Suprapubic skin (tissue), 4 donors: ENCODE data around the gene HSPE1. TPM values are rescaled to one million over a fixed set of nuclear protein-coding genes. Genes with fewer than 3 reads are reported as not detected.
A peak's percentile ranks its signal among the peaks of the same experiment; 100 is the strongest.

Source experiments
- DNase-seq, 2 donors: peaks; one replicate each; pipeline ENCODE4 v3.0.0-alpha.2; 2019; ENCODE audit warnings: low spot score in 2 of 2
- H3K27ac ChIP-seq: fragments of 200-600 bp; sonication (generic); one replicate; pipeline ENCODE4 v1.5.1; 2019
- H3K27me3 ChIP-seq: fragments of 200-600 bp; sonication (generic); one replicate; pipeline ENCODE4 v1.5.1; 2019
- H3K36me3 ChIP-seq: fragments of 200-600 bp; sonication (generic); one replicate; pipeline ENCODE4 v1.5.1; 2019
- H3K4me1 ChIP-seq: fragments of 200-600 bp; sonication (generic); one replicate; pipeline ENCODE4 v1.5.1; 2019
- H3K4me3 ChIP-seq: fragments of 200-600 bp; sonication (generic); one replicate; pipeline ENCODE4 v1.5.1; 2019; ENCODE audit warnings: mild to moderate bottlenecking
- H3K9me3 ChIP-seq: fragments of 200-600 bp; sonication (generic); one replicate; pipeline ENCODE4 v1.5.1; 2019
- EP300 ChIP-seq: sonication (generic); formaldehyde crosslinking; IDR thresholded peaks from one replicate; pipeline ENCODE4 v1.6.1; 2017; ENCODE audit warnings: antibody characterized with exemption
- POLR2A ChIP-seq, 2 donors: fragments of 450-650 bp; IDR thresholded peaks; one replicate each; pipeline ENCODE4 v1.6.1; 2017; ENCODE audit warnings: antibody characterized with exemption in 2 of 2, mild to moderate bottlenecking in 2 of 2, moderate library complexity in 2 of 2
- POLR2AphosphoS5 ChIP-seq, 3 donors: sonication (generic); formaldehyde crosslinking; IDR thresholded peaks; one replicate each; pipeline ENCODE4 v1.6.1; 2017; ENCODE audit warnings: antibody characterized with exemption in 3 of 3
- WGBS: methylation state at CpG from one replicate; pipeline ENCODE4 v1.1.5; 2018; 5-methylcytosine and 5-hydroxymethylcytosine counted together
- total RNA-seq, 4 donors: library from RNA; depleted of rRNA; stranded (reverse); fragments of >200 nt; gene quantifications; one replicate each; pipeline ENCODE4 v1.1.0, GENCODE V29; 2016
- TF ChIP-seq, protein P1 (sequence below), 2 donors: fragments of 200-600 bp in 1 of 2; fragments of 450-650 bp in 1 of 2; sonication (generic) in 1 of 2; IDR thresholded peaks; one replicate each; pipeline ENCODE4 v1.5.1; 2016 to 2019; ENCODE audit warnings: antibody characterized with exemption in 2 of 2, mild to moderate bottlenecking in 1 of 2, moderate library complexity in 1 of 2

The HSPE1 gene
- total RNA-seq, 4 donors from 2014 or later: 50.0 to 86.8 (median 75.9) TPM

- Histone ChIP-seq H3K27ac (no peak overlapping the region), H3K4me3 (no peak overlapping the region), H3K27me3 (no peaks in the 10 kb centered on the region), H3K4me1 (peaks cover 13% of the 10 kb centered on the region), H3K36me3 (peaks cover 15% of the 10 kb centered on the region), H3K9me3 (no peaks in the 10 kb centered on the region)
- TF ChIP-seq POLR2A (IDR thresholded peaks at IDR 0.05): no peak
- TF ChIP-seq POLR2AphosphoS5 (IDR thresholded peaks at IDR 0.05): no peak
- TF ChIP-seq, protein P1, sequence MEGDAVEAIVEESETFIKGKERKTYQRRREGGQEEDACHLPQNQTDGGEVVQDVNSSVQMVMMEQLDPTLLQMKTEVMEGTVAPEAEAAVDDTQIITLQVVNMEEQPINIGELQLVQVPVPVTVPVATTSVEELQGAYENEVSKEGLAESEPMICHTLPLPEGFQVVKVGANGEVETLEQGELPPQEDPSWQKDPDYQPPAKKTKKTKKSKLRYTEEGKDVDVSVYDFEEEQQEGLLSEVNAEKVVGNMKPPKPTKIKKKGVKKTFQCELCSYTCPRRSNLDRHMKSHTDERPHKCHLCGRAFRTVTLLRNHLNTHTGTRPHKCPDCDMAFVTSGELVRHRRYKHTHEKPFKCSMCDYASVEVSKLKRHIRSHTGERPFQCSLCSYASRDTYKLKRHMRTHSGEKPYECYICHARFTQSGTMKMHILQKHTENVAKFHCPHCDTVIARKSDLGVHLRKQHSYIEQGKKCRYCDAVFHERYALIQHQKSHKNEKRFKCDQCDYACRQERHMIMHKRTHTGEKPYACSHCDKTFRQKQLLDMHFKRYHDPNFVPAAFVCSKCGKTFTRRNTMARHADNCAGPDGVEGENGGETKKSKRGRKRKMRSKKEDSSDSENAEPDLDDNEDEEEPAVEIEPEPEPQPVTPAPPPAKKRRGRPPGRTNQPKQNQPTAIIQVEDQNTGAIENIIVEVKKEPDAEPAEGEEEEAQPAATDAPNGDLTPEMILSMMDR (IDR thresholded peaks at IDR 0.05): no peak
- no peak for TF ChIP-seq EP300
- no peak for DNase-seq
- 95% methylated on average over 5 of the region's 5 CpGs for WGBS
These were observed 6.5 kb downstream of the HSPE1 start for GRCh38 chr2:197506658-197507057.

DNA sequence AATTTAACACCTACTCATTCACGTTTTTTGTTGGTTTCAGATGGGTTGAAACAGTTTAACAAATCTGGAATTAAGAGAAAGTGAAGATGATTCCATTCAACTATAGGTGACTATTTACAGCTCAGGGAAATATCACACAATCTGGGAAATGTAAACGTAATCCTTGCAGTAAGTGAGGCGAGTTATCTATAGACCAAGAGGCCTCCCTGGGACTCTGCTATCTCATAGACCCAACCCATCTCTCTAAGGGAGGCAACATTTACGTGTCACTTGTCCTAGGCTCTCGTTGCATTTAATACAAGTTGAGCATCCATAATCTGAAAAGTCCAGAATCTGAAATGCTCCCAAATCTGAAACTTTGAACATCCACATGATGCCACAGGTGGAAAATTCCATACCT lies 13.7 kb downstream of the HSPE1 start:
- H3K36me3 ChIP-seq: no peaks in the 10 kb centered on the region
- TF ChIP-seq, protein P1 (IDR thresholded peaks at IDR 0.05): no peak
- TF ChIP-seq POLR2A (IDR thresholded peaks at IDR 0.05): no peak
- H3K4me3 ChIP-seq: no peak overlapping the region
- DNase-seq: no peak
- peaks cover 26% of the 10 kb centered on the region for H3K4me1 ChIP-seq
- H3K27ac ChIP-seq: no peak overlapping the region
- no peaks in the 10 kb centered on the region for H3K27me3 ChIP-seq
- WGBS: 94% methylated on average over 5 of the region's 5 CpGs
- no peaks in the 10 kb centered on the region for H3K9me3 ChIP-seq

GRCh38 chr2:197514754-197515153 lies 14.6 kb downstream of the HSPE1 start:
- DNase-seq: no peak
- TF ChIP-seq POLR2A (IDR thresholded peaks at IDR 0.05): no peak
- no peak for TF ChIP-seq POLR2AphosphoS5 (IDR thresholded peaks at IDR 0.05)
- TF ChIP-seq, protein P1 (IDR thresholded peaks at IDR 0.05): no peak
- TF ChIP-seq EP300: no peak
- H3K4me1 ChIP-seq: peaks cover 26% of the 10 kb centered on the region
- no peaks in the 10 kb centered on the region for H3K36me3 ChIP-seq
- no peaks in the 10 kb centered on the region for H3K9me3 ChIP-seq
- WGBS: 67% methylated on average over 3 of the region's 3 CpGs
- H3K27ac ChIP-seq: peak overlapping the region; percentile 90
- no peaks in the 10 kb centered on the region for H3K27me3 ChIP-seq
- H3K4me3 ChIP-seq: peak overlapping the region; percentile 94

- WGBS: 2% methylated on average over 16 of the region's 16 CpGs
- no peaks in the 10 kb centered on the region for H3K9me3 ChIP-seq
- no peaks in the 10 kb centered on the region for H3K36me3 ChIP-seq
- peak overlapping the region; percentile 94 for H3K4me3 ChIP-seq
- H3K4me1 ChIP-seq: peaks cover 26% of the 10 kb centered on the region
- peak overlapping the region; percentile 90 for H3K27ac ChIP-seq
- H3K27me3 ChIP-seq: no peaks in the 10 kb centered on the region
- no peak for DNase-seq
- TF ChIP-seq, protein P1 (IDR thresholded peaks at IDR 0.05): no peak
- TF ChIP-seq POLR2AphosphoS5 (IDR thresholded peaks at IDR 0.05): no peak
- TF ChIP-seq POLR2A (IDR thresholded peaks at IDR 0.05): no peak
- no peak for TF ChIP-seq EP300
These were observed 15.1 kb downstream of the HSPE1 start for GRCh38 chr2:197515315-197515738.

GRCh38 chr2:197515739-197516392 lies 15.7 kb downstream of the HSPE1 start, which contains the start of gene MOB4:
Gene MOB4 (plus strand): TSS chr2:197516066. CDS start chr2:197516087, 21 bp downstream.
- peaks cover 26% of the 10 kb centered on the region for H3K4me1 ChIP-seq
- peak within 1 kb of the TSS; percentile 90 for H3K27ac ChIP-seq
- H3K36me3 ChIP-seq: no peaks in the 10 kb centered on the region
- H3K4me3 ChIP-seq: peak within 1 kb of the TSS; percentile 94
- WGBS: 1% methylated on average over 31 of the region's 66 CpGs
- no peaks in the 10 kb centered on the region for H3K27me3 ChIP-seq
- peak; percentile 96 for DNase-seq
- TF ChIP-seq EP300: no peak
- TF ChIP-seq POLR2A (IDR thresholded peaks at IDR 0.05): peak; percentile 65 to 88
- TF ChIP-seq, protein P1 (IDR thresholded peaks at IDR 0.05): no peak
- TF ChIP-seq POLR2AphosphoS5 (IDR thresholded peaks at IDR 0.05): peak; percentile 79 to 97 (median 94)
- H3K9me3 ChIP-seq: no peaks in the 10 kb centered on the region
